Naive thymus-derived CD4-positive, alpha-beta T cell (primary cell): ENCODE data around the gene NTPCR. TPM values are rescaled to one million over a fixed set of nuclear protein-coding genes. Genes with fewer than 3 reads are reported as not detected.

Experiments
- ATAC-seq: fragments of 150-1000 bp; cut with Tn5 transposase; 2 replicates; pipeline ENCODE4 v1.10.0; 2021; ENCODE audit warnings: mild to moderate bottlenecking, moderate library complexity
- CTCF ChIA-PET: fragments of 350-600 bp; sonication (Branson Sonifier 250); formaldehyde crosslinking; loops from one replicate; lab custom pipeline; 2021; ENCODE audit warnings: antibody characterized with exemption; lab: Charles Lee
- POLR2A ChIA-PET: fragments of 350-600 bp; sonication (Branson Sonifier 250); formaldehyde crosslinking; loops from one replicate; lab custom pipeline; 2021; ENCODE audit warnings: antibody characterized with exemption, inconsistent platforms; lab: Charles Lee
- DNase-seq, 9 donors: peaks; one replicate each; pipeline versions ENCODE4 v3.0.0 to v3.0.0-alpha.2; 2020 to 2022; ENCODE audit warnings: mixed read lengths in 1 of 9
- H3K27ac ChIP-seq: one replicate; pipeline ENCODE4 v1.7.0; 2013; ENCODE audit warnings: mild to moderate bottlenecking, low read depth, low read length, moderate library complexity
- H3K27me3 ChIP-seq, 2 donors: one replicate each; pipeline ENCODE4 v1.7.0; 2013; ENCODE audit warnings: low read length in 2 of 2, mild to moderate bottlenecking in 2 of 2, moderate library complexity in 2 of 2; ENCODE audit not compliant: control insufficient read depth in 2 of 2, insufficient read depth in 2 of 2
- H3K36me3 ChIP-seq, 3 experiments: 1 replicate in 2 of 3; 2 replicates in 1 of 3; pipeline ENCODE4 v1.7.0; 2013; ENCODE audit warnings: low read length in 3 of 3, mild to moderate bottlenecking in 3 of 3, moderate library complexity in 1 of 3; ENCODE audit not compliant: insufficient read depth in 3 of 3, control insufficient read depth in 2 of 3
- H3K4me1 ChIP-seq, 2 donors: one replicate each; pipeline ENCODE4 v1.7.0; 2013; ENCODE audit warnings: low read length in 2 of 2, mild to moderate bottlenecking in 2 of 2, moderate library complexity in 1 of 2; ENCODE audit not compliant: control insufficient read depth in 2 of 2, insufficient read depth in 2 of 2
- H3K4me3 ChIP-seq: 2 replicates; pipeline ENCODE4 v1.7.0; 2013; ENCODE audit warnings: mild to moderate bottlenecking, low read length
- H3K9me3 ChIP-seq, 3 experiments: 1 replicate in 2 of 3; 2 replicates in 1 of 3; pipeline ENCODE4 v1.7.0; 2013; ENCODE audit warnings: low read length in 3 of 3; ENCODE audit not compliant: control insufficient read depth in 2 of 3
- H3K27ac Mint-ChIP-seq, 9 donors: one replicate each; pipeline ENCODE4 v1.8.0; 2020 to 2022; ENCODE audit warnings: mixed read lengths in 9 of 9, mild to moderate bottlenecking in 8 of 9, moderate library complexity in 5 of 9, inconsistent platforms in 2 of 9
- H3K27me3 Mint-ChIP-seq, 5 donors: one replicate each; pipeline ENCODE4 v1.8.0; 2021 to 2022; ENCODE audit warnings: mixed read lengths in 5 of 5, mild to moderate bottlenecking in 1 of 5
- H3K36me3 Mint-ChIP-seq, 5 donors: one replicate each; pipeline ENCODE4 v1.8.0; 2020 to 2022; ENCODE audit warnings: mixed read lengths in 5 of 5, mild to moderate bottlenecking in 3 of 5, inconsistent platforms in 1 of 5
- H3K4me1 Mint-ChIP-seq, 7 donors: one replicate each; pipeline ENCODE4 v1.8.0; 2020 to 2022; ENCODE audit warnings: mixed read lengths in 7 of 7, mild to moderate bottlenecking in 3 of 7, inconsistent platforms in 1 of 7
- H3K4me3 Mint-ChIP-seq, 10 donors: one replicate each; pipeline ENCODE4 v1.8.0; 2020 to 2022; ENCODE audit warnings: mild to moderate bottlenecking in 10 of 10, mixed read lengths in 10 of 10, moderate library complexity in 6 of 10, inconsistent platforms in 2 of 10
- H3K9me3 Mint-ChIP-seq, 11 donors: one replicate each; pipeline ENCODE4 v1.8.0; 2020 to 2022; ENCODE audit warnings: mixed read lengths in 11 of 11, mild to moderate bottlenecking in 4 of 11, inconsistent platforms in 1 of 11, moderate library complexity in 1 of 11
- intact Hi-C, 2 donors: fragments of 100-400 bp; cut with micrococcal nuclease; formaldehyde crosslinking; loops; one replicate each; pipeline ENCODE4 v1.15.1; 2023
- polyA plus RNA-seq, 2 donors: library from polyadenylated mRNA; unstranded; fragments of 300-500 nt; fragmentation: Illumina TruSeq; gene quantifications; one replicate each; pipeline ENCODE4 v1.2.3, GENCODE V29; 2021
- total RNA-seq, 6 experiments: library from RNA in 5 of 6; stranded (reverse) in 5 of 6; gene quantifications; 1 replicate in 5 of 6; 2 replicates in 1 of 6; pipeline ENCODE4 v1.2.3 and lab custom pipeline; 2021 to 2026

The NTPCR gene
- total and polyA plus RNA-seq, 7 experiments from 2014 or later, result 16.0 to 80.5 (median 17.5) TPM

GRCh38 chr1:232962761-232963745 is 12.6 kb downstream of the NTPCR start:
- peak overlapping the region in 8 of 10 donors; percentile 5 to 65 (median 34) for H3K4me3 Mint-ChIP-seq

DNA sequence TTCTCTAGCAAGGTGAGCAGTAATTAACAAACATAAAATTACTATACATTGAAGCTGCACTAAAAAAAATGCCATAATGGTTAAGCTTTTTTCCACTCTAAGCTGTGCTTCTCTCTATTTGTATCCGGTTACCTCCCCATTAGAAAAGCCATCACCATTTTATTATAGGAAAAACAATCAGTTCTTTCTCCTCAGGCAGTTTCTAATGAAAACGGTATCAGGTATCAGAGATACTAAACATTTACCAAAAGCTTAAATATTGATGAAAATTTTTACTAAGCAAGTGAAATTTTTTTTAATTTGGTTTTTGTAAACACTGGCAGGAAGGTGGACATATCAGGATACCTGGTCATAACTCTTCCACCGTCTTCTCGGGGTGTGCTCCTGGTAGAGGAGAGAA is 14.2 kb downstream of the NTPCR start:
- POLR2A ChIA-PET, result interaction anchor here (1.1 kb wide), 1 partner anchor 16 kb away, joined by 6 read pairs; no protein-coding TSS in a partner anchor
- peaks cover 21 to 38% (median 34%) of the 10 kb centered on the region in 7 donors for H3K4me1 Mint-ChIP-seq
- H3K4me3 ChIP-seq, result no peak overlapping the region
- H3K27me3 ChIP-seq, result no peaks in the 10 kb centered on the region
- ATAC-seq, result no peak
- no peak overlapping the region for H3K4me3 Mint-ChIP-seq
- peak overlapping the region in 2 of 9 donors; percentile 31 to 60 for H3K27ac Mint-ChIP-seq
- H3K36me3 ChIP-seq, result peaks cover 0 to 19% (median 0%) of the 10 kb centered on the region in 3 experiments
- intact Hi-C loops, result no loop called here
- H3K4me1 ChIP-seq, result peaks cover 0 to 6% of the 10 kb centered on the region in 2 donors
- H3K27me3 Mint-ChIP-seq, result no peaks in the 10 kb centered on the region
- CTCF ChIA-PET, result no interaction called here
- H3K36me3 Mint-ChIP-seq, result peaks cover 9 to 63% (median 35%) of the 10 kb centered on the region in 5 donors
- H3K9me3 Mint-ChIP-seq, result no peaks in the 10 kb centered on the region
- no peak overlapping the region for H3K27ac ChIP-seq
- DNase-seq, result no peak
- no peaks in the 10 kb centered on the region for H3K9me3 ChIP-seq

More at GRCh38 chr1:232962761-232963745, 12.6 kb downstream of the NTPCR start:
- H3K36me3 Mint-ChIP-seq, result peaks cover 13 to 67% (median 36%) of the 10 kb centered on the region in 5 donors
- Histone ChIP-seq H3K27me3 (no peaks in the 10 kb centered on the region), H3K4me1 (peaks cover 0 to 6% of the 10 kb centered on the region in 2 donors), H3K36me3 (peaks cover 0 to 21% (median 0%) of the 10 kb centered on the region in 3 experiments), H3K4me3 (no peak overlapping the region), H3K9me3 (peaks cover 0 to 6% (median 0%) of the 10 kb centered on the region in 3 experiments), H3K27ac (no peak overlapping the region)
- peak overlapping the region in 4 of 9 donors; percentile 17 to 67 (median 48) for H3K27ac Mint-ChIP-seq
- no peaks in the 10 kb centered on the region for H3K27me3 Mint-ChIP-seq
- intact Hi-C loops, result no loop called here
- H3K9me3 Mint-ChIP-seq, result peaks cover 0 to 11% (median 6%) of the 10 kb centered on the region in 11 donors
- ChIA-PET POLR2A (interaction anchor here (0.7 to 0.9 kb wide), 3 partner anchors 9 to 189 kb away, joined by 3 to 4 read pairs (median 3); no protein-coding TSS in a partner anchor), CTCF (no interaction called here)
- H3K4me1 Mint-ChIP-seq, result peaks cover 20 to 39% (median 32%) of the 10 kb centered on the region in 7 donors
- DNase-seq (no peak), ATAC-seq (no peak)

GRCh38 chr1:232965124-232965911 is 14.9 kb downstream of the NTPCR start:
- Histone ChIP-seq H3K4me3 (no peak overlapping the region), H3K36me3 (peaks cover 0 to 26% (median 0%) of the 10 kb centered on the region in 3 experiments), H3K27ac (no peak overlapping the region), H3K9me3 (no peaks in the 10 kb centered on the region), H3K4me1 (peaks cover 0 to 6% of the 10 kb centered on the region in 2 donors), H3K27me3 (no peaks in the 10 kb centered on the region)
- peaks cover 12 to 67% (median 37%) of the 10 kb centered on the region in 5 donors for H3K36me3 Mint-ChIP-seq
- ATAC-seq, result no peak
- POLR2A ChIA-PET, result interaction anchor here (1.1 kb wide), 1 partner anchor 17 kb away, joined by 6 read pairs; no protein-coding TSS in a partner anchor
- peaks cover 19 to 38% (median 34%) of the 10 kb centered on the region in 7 donors for H3K4me1 Mint-ChIP-seq
- no peak for DNase-seq
- intact Hi-C loops, result no loop called here
- no peaks in the 10 kb centered on the region for H3K27me3 Mint-ChIP-seq
- no peak overlapping the region for H3K4me3 Mint-ChIP-seq
- peak overlapping the region in 1 of 9 donors; percentile 60 for H3K27ac Mint-ChIP-seq
- no peaks in the 10 kb centered on the region for H3K9me3 Mint-ChIP-seq
- CTCF ChIA-PET, result no interaction called here

DNA sequence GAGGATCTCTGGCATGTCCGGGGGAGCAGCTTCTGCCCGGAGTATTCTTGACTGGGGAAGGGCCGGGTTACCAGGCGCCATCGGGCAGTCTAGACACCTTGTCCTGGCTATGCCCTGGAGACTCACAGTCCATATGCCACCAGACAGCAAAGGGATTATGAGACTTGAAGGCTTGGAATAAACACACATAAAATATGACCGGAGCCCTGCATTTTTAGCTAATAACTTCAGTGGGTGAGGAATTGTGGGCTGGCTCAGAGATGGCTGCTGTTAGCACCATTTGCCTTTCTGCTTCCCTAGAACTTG is 15.5 kb downstream of the NTPCR start:
- ChIA-PET CTCF (interaction anchor here (0.6 kb wide), 1 partner anchor 410 kb away, joined by 3 read pairs; no protein-coding TSS in a partner anchor), POLR2A (no interaction called here)
- no peak for DNase-seq
- H3K27me3 ChIP-seq, result no peaks in the 10 kb centered on the region
- Mint-ChIP-seq H3K36me3 (peaks cover 12 to 66% (median 37%) of the 10 kb centered on the region in 5 donors), H3K4me1 (peaks cover 18 to 38% (median 31%) of the 10 kb centered on the region in 7 donors), H3K4me3 (no peak overlapping the region), H3K27ac (no peak overlapping the region), H3K9me3 (peaks cover 0 to under 1% (median 0%) of the 10 kb centered on the region in 11 donors), H3K27me3 (no peaks in the 10 kb centered on the region)
- H3K4me1 ChIP-seq, result peaks cover 0 to 6% of the 10 kb centered on the region in 2 donors
- intact Hi-C loops, result no loop called here
- no peaks in the 10 kb centered on the region for H3K9me3 ChIP-seq
- H3K36me3 ChIP-seq, result peaks cover 0 to 30% (median under 1%) of the 10 kb centered on the region in 3 experiments
- H3K27ac ChIP-seq, result no peak overlapping the region
- no peak overlapping the region for H3K4me3 ChIP-seq
- ATAC-seq, result no peak

- H3K27ac ChIP-seq, result no peak overlapping the region
- no peak overlapping the region for H3K4me3 Mint-ChIP-seq
- H3K4me1 Mint-ChIP-seq, result peaks cover 18 to 38% (median 31%) of the 10 kb centered on the region in 7 donors
- no peaks in the 10 kb centered on the region for H3K27me3 ChIP-seq
- ChIA-PET POLR2A (no interaction called here), CTCF (interaction anchor here (0.6 kb wide), 1 partner anchor 409 kb away, joined by 3 read pairs; no protein-coding TSS in a partner anchor)
- no peaks in the 10 kb centered on the region for H3K9me3 ChIP-seq
- DNase-seq, result no peak
- H3K36me3 Mint-ChIP-seq, result peaks cover 15 to 69% (median 37%) of the 10 kb centered on the region in 5 donors
- peak overlapping the region in 2 of 9 donors; percentile 30 to 63 for H3K27ac Mint-ChIP-seq
- peaks cover 0 to 6% (median 0%) of the 10 kb centered on the region in 11 donors for H3K9me3 Mint-ChIP-seq
- peaks cover 0 to 38% (median 2%) of the 10 kb centered on the region in 3 experiments for H3K36me3 ChIP-seq
- peaks cover 0 to 6% of the 10 kb centered on the region in 2 donors for H3K4me1 ChIP-seq
- no peaks in the 10 kb centered on the region for H3K27me3 Mint-ChIP-seq
- no peak for ATAC-seq
- H3K4me3 ChIP-seq, result no peak overlapping the region
- intact Hi-C loops, result no loop called here
These were observed 16.3 kb downstream of the NTPCR start for GRCh38 chr1:232966663-232967062.

DNA sequence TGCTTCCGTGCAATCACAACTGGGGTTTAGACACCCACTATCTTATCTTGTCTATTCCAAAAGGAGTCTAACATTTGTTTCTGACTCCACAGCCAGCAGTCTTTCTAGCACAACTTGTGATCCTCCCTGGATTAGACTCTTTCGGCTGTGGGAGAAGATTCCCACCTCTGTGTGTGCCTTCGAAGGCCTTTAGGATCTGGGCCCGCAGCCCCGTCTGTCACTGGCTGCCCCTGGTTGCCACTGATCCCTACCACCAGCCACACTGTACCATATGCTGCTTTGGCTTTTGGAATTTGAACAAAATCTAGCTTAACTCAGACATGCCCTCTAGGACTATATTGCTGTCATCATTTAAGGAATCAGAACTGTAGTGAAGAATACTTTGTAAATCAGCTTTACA is 18.0 kb downstream of the NTPCR start:
- Histone ChIP-seq H3K27me3 (no peaks in the 10 kb centered on the region), H3K27ac (no peak overlapping the region), H3K4me3 (no peak overlapping the region), H3K4me1 (peaks cover 0 to 6% of the 10 kb centered on the region in 2 donors), H3K36me3 (peaks cover 0 to 55% (median 2%) of the 10 kb centered on the region in 3 experiments), H3K9me3 (no peaks in the 10 kb centered on the region)
- Mint-ChIP-seq H3K4me1 (peaks cover 13 to 22% (median 15%) of the 10 kb centered on the region in 7 donors), H3K27ac (no peak overlapping the region), H3K27me3 (no peaks in the 10 kb centered on the region), H3K9me3 (peaks cover 4 to 19% (median 9%) of the 10 kb centered on the region in 11 donors), H3K36me3 (peaks cover 25 to 79% (median 45%) of the 10 kb centered on the region in 5 donors), H3K4me3 (no peak overlapping the region)
- intact Hi-C loops, result no loop called here
- ATAC-seq, result no peak
- ChIA-PET POLR2A (no interaction called here), CTCF (no interaction called here)
- no peak for DNase-seq
